GM23338 (cell line): ENCODE results near the gene WDR74. TPM values are rescaled to one million over a fixed set of nuclear protein-coding genes. Genes with fewer than 3 reads are reported as not detected.

Experiments used
- ATAC-seq: fragments of 200-7000 bp; cut with Tn5 transposase; 3 replicates; pipeline ENCODE4 v1.9.1; 2020
- DNase-seq: peaks from one replicate; pipeline ENCODE4 v3.0.0-alpha.2; 2015; ENCODE audit warnings: low spot score
- H2AFZ ChIP-seq: fragments of 200-600 bp; sonication (generic); 2 replicates; pipeline ENCODE4 v1.8.0; 2016; ENCODE audit warnings: antibody characterized with exemption, mild to moderate bottlenecking, moderate library complexity
- H3F3A ChIP-seq: fragments of 200-600 bp; sonication (generic); replicated peaks from 2 replicates; pipeline ENCODE4 v1.8.0; 2017; ENCODE audit warnings: antibody characterized with exemption, mixed run types, low read depth
- H3K27ac ChIP-seq: fragments of 200-600 bp; sonication (generic); 2 replicates; pipeline ENCODE4 v1.6.1; 2016; ENCODE audit warnings: low read depth
- H3K27me3 ChIP-seq: fragments of 200-600 bp; sonication (generic); 2 replicates; pipeline ENCODE4 v1.8.0; 2016; ENCODE audit warnings: mild to moderate bottlenecking, mixed run types, moderate library complexity; ENCODE audit not compliant: insufficient read depth
- H3K36me3 ChIP-seq: fragments of 200-600 bp; sonication (generic); 2 replicates; pipeline ENCODE4 v1.8.0; 2016; ENCODE audit warnings: mild to moderate bottlenecking; ENCODE audit not compliant: insufficient read depth
- H3K4me1 ChIP-seq: fragments of 200-600 bp; sonication (generic); 2 replicates; pipeline ENCODE4 v1.8.0; 2016; ENCODE audit warnings: mild to moderate bottlenecking, moderate library complexity; ENCODE audit not compliant: insufficient read depth
- H3K4me2 ChIP-seq: fragments of 200-600 bp; sonication (generic); 2 replicates; pipeline ENCODE4 v1.7.1; 2017; ENCODE audit warnings: mixed run types
- H3K4me3 ChIP-seq: fragments of 200-600 bp; sonication (generic); 2 replicates; pipeline ENCODE4 v1.6.1; 2016; ENCODE audit warnings: mixed run types
- H3K79me2 ChIP-seq: fragments of 200-600 bp; sonication (generic); replicated peaks from 2 replicates; pipeline ENCODE4 v1.8.0; 2017; ENCODE audit warnings: mild to moderate bottlenecking; ENCODE audit not compliant: insufficient read depth
- H3K9me2 ChIP-seq: fragments of 200-600 bp; sonication (generic); 2 replicates; pipeline ENCODE4 v1.8.0; 2017; ENCODE audit not compliant: insufficient read depth
- H4K20me1 ChIP-seq: fragments of 200-600 bp; sonication (generic); replicated peaks from 2 replicates; pipeline ENCODE4 v1.8.0; 2017; ENCODE audit warnings: mild to moderate bottlenecking; ENCODE audit not compliant: insufficient read depth
- H3K27ac Mint-ChIP-seq: 2 replicates; pipeline ENCODE4 v1.8.0; 2020; ENCODE audit warnings: inconsistent platforms, mild to moderate bottlenecking, moderate library complexity, mixed read lengths
- H3K27me3 Mint-ChIP-seq: 3 replicates; pipeline ENCODE4 v1.8.0; 2022; ENCODE audit warnings: low read depth, mild to moderate bottlenecking, moderate library complexity, mixed read lengths, inconsistent platforms; ENCODE audit not compliant: insufficient read depth, poor library complexity
- H3K36me3 Mint-ChIP-seq: 3 replicates; pipeline ENCODE4 v1.8.0; 2021; ENCODE audit warnings: low read depth, mild to moderate bottlenecking, inconsistent platforms, moderate library complexity, mixed read lengths
- H3K4me1 Mint-ChIP-seq: 3 replicates; pipeline ENCODE4 v1.8.0; 2020; ENCODE audit warnings: mild to moderate bottlenecking, inconsistent platforms, mixed read lengths
- H3K4me3 Mint-ChIP-seq: 3 replicates; pipeline ENCODE4 v1.8.0; 2021; ENCODE audit warnings: moderate library complexity, mild to moderate bottlenecking, inconsistent platforms, mixed read lengths
- H3K9me3 Mint-ChIP-seq: 3 replicates; pipeline ENCODE4 v1.8.0; 2020; ENCODE audit warnings: moderate library complexity, mild to moderate bottlenecking, inconsistent platforms, mixed read lengths
- CTCF ChIP-seq, 2 experiments: fragments of 200-600 bp in 1 of 2; sonication (generic) in 1 of 2; conservative IDR thresholded peaks; 2 replicates each; pipeline versions ENCODE4 v1.5.1 to v1.6.1; 2016 to 2017; ENCODE audit warnings: antibody characterized with exemption in 2 of 2, low read depth in 2 of 2, mild to moderate bottlenecking in 2 of 2, moderate library complexity in 1 of 2
- ETS1 ChIP-seq: IDR thresholded peaks from 2 replicates; pipeline ENCODE4 v1.6.1; 2016; ENCODE audit warnings: antibody characterized with exemption
- EZH2 ChIP-seq: fragments of 200-600 bp; sonication (generic); IDR thresholded peaks from one replicate; pipeline ENCODE4 v1.8.0; 2017; ENCODE audit warnings: antibody characterized with exemption, mild to moderate bottlenecking, low read depth; ENCODE audit not compliant: unreplicated experiment
- EZH2phosphoT487 ChIP-seq: fragments of 200-600 bp; sonication (generic); IDR thresholded peaks from one replicate; pipeline ENCODE4 v1.8.1; 2018; ENCODE audit warnings: antibody characterized with exemption; ENCODE audit not compliant: unreplicated experiment
- JUNB ChIP-seq: IDR thresholded peaks from one replicate; pipeline ENCODE4 v1.6.1; 2016; ENCODE audit warnings: antibody characterized with exemption; ENCODE audit not compliant: unreplicated experiment
- NANOG ChIP-seq: IDR thresholded peaks from 2 replicates; pipeline ENCODE4 v1.6.1; 2016; ENCODE audit warnings: antibody characterized with exemption, borderline replicate concordance
- POLR2AphosphoS5 ChIP-seq: IDR thresholded peaks from 2 replicates; pipeline ENCODE4 v1.6.1; 2016; ENCODE audit warnings: antibody characterized with exemption, low read depth
- STAT1 ChIP-seq: IDR thresholded peaks from one replicate; pipeline ENCODE4 v1.6.1; 2016; ENCODE audit warnings: antibody characterized with exemption; ENCODE audit not compliant: unreplicated experiment
- ZNF114 ChIP-seq: fragments of 250-450 bp; sonication (Bioruptor Pico); IDR thresholded peaks from 2 replicates; pipeline ENCODE4 v1.5.0; 2020; ENCODE audit warnings: mild to moderate bottlenecking, moderate library complexity
- ZNF331 ChIP-seq: fragments of 250-450 bp; sonication (Bioruptor Pico); IDR thresholded peaks from 2 replicates; pipeline ENCODE4 v1.5.0; 2020; ENCODE audit warnings: low read depth, mild to moderate bottlenecking, moderate library complexity
- ZNF462 ChIP-seq: fragments of 250-450 bp; sonication (Bioruptor Pico); IDR thresholded peaks from 2 replicates; pipeline ENCODE4 v1.5.0; 2020; ENCODE audit warnings: mild to moderate bottlenecking, moderate library complexity
- polyA plus RNA-seq: library from polyadenylated mRNA; unstranded; fragments of >200 nt; fragmentation: Nextera tagmentation; extraction: Ambion mirVana; gene quantifications from 2 replicates; pipeline ENCODE4 v1.2.1, GENCODE V29; 2016
- total RNA-seq: library from RNA; depleted of rRNA; stranded (reverse); fragments of >200 nt; shearing (Covaris generic); gene quantifications from 2 replicates; pipeline ENCODE4 v1.2.3, GENCODE V29; 2014

Gene WDR74
- total and polyA plus RNA-seq, 2 experiments from 2014 or later: 94.4 to 136 TPM

GRCh38 chr11:62794201-62794775, 45.1 kb downstream of the WDR74 start:
- peaks cover 91% of the 10 kb centered on the region for H3K36me3 Mint-ChIP-seq
- peaks cover 64% of the 10 kb centered on the region for H3K36me3 ChIP-seq

More at GRCh38 chr11:62794201-62794775, 45.1 kb downstream of the WDR74 start:
- H3K9me2 ChIP-seq: no peaks in the 10 kb centered on the region
- no peaks in the 10 kb centered on the region for H3K9me3 Mint-ChIP-seq
- H3K27ac ChIP-seq: 0 out of 2 replicates have a peak overlapping the region, but pooled peaks have one; percentile 26
- peaks cover 23% of the 10 kb centered on the region for H3K79me2 ChIP-seq
- H3F3A ChIP-seq: peaks cover 47% of the 10 kb centered on the region
- H3K4me3 Mint-ChIP-seq: no peak overlapping the region
- no peak overlapping the region for H3K4me2 ChIP-seq
- peaks cover 19% of the 10 kb centered on the region for H3K4me1 Mint-ChIP-seq
- H3K27ac Mint-ChIP-seq: no peak overlapping the region
- H4K20me1 ChIP-seq: peaks cover 3% of the 10 kb centered on the region
- H3K27me3 ChIP-seq: no peaks in the 10 kb centered on the region
- peaks cover 7% of the 10 kb centered on the region; the same call in 1 of the 2 replicates for H3K4me1 ChIP-seq
- ATAC-seq (no peak), DNase-seq (no peak)
- no peak overlapping the region for H3K4me3 ChIP-seq
- H2AFZ ChIP-seq: no peak overlapping the region
- no peak for TF ChIP-seq ZNF114 (CRISPR knock-in tag)
- no peak for TF ChIP-seq ETS1
- no peak for TF ChIP-seq NANOG
- TF ChIP-seq EZH2phosphoT487: no peak
- no peak for TF ChIP-seq ZNF462 (CRISPR knock-in tag)
- TF ChIP-seq CTCF (conservative IDR thresholded peaks at IDR 0.05; ENCODE audit: low read depth in 2 of 2): no peak
- no peak for TF ChIP-seq STAT1
- TF ChIP-seq JUNB: no peak
- TF ChIP-seq POLR2AphosphoS5: no peak
- TF ChIP-seq EZH2: no peak
- TF ChIP-seq ZNF331 (CRISPR knock-in tag): no peak
- peaks cover 19% of the 10 kb centered on the region for H3K27me3 Mint-ChIP-seq
